Bronchial epithelial cell (primary cell): ENCODE measurements around the gene SLC16A3. TPM values are rescaled to one million over a fixed set of nuclear protein-coding genes. Genes with fewer than 3 reads are reported as not detected.
A peak's percentile ranks its signal among the peaks of the same experiment; 100 is the strongest.
"Not testable (repeated sequence)": the region's sequence is repeated elsewhere in the genome, so short reads cannot be mapped to it uniquely, and the experiment has no call there.

Source experiments
- DNase-seq: peaks from one replicate; pipeline ENCODE4 v3.0.0-alpha.2; 2010; ENCODE audit warnings: low read depth
- FAIRE-seq: peaks from 2 replicates; lab custom pipeline; 2011; peaks lifted over from hg19 to GRCh38; lab: Jason Lieb, UNC
- H3K27me3 ChIP-seq: 2 replicates; pipeline ENCODE4 v1.5.1; 2011; ENCODE audit warnings: low read length; ENCODE audit not compliant: control insufficient read depth, insufficient read depth
- H3K36me3 ChIP-seq: 2 replicates; pipeline ENCODE4 v1.5.1; 2011; ENCODE audit warnings: low read length; ENCODE audit not compliant: control insufficient read depth, insufficient read depth
- H3K4me3 ChIP-seq: 2 replicates; pipeline ENCODE4 v1.5.1; 2011; ENCODE audit warnings: mild to moderate bottlenecking, low read depth, low read length, control low read depth
- total RNA-seq: library from RNA; depleted of rRNA; stranded (reverse); fragments of >200 nt; gene quantifications from 2 replicates; pipeline ENCODE4 v1.2.1, GENCODE V29; 2014
- TF ChIP-seq, protein P1 (sequence below): IDR thresholded peaks from 2 replicates; pipeline ENCODE4 v1.5.1; 2011; ENCODE audit warnings: mild to moderate bottlenecking, moderate library complexity, low read length, control low read depth, inconsistent platforms; ENCODE audit not compliant: insufficient read depth, severe bottlenecking

Gene SLC16A3
- total RNA-seq, 1 donor from 2014 or later = 162 TPM

DNA sequence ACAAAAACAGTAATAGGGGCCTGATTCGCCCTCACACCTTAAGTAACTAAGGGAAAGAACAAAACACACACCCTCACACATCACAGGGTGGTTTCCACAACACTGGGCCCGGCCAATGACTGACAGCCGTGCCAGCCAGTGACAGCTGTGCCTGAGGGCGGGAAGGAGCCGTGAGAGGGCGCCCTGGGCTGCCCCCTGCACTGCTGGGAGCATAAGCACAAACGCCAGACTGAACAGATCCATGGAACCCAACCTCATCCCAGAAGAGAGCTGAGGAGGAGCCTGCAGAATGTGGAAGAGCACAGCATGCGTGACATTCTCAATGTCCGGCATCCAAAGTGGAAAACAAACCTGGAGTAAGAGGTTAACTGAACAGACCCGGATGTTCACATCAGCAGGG lies 28.6 kb downstream of the SLC16A3 start:
- DNase-seq = peak; percentile 22
- H3K4me3 ChIP-seq = no peak overlapping the region
- no peaks in the 10 kb centered on the region for H3K27me3 ChIP-seq
- FAIRE-seq = no peak
- TF ChIP-seq, protein P1, sequence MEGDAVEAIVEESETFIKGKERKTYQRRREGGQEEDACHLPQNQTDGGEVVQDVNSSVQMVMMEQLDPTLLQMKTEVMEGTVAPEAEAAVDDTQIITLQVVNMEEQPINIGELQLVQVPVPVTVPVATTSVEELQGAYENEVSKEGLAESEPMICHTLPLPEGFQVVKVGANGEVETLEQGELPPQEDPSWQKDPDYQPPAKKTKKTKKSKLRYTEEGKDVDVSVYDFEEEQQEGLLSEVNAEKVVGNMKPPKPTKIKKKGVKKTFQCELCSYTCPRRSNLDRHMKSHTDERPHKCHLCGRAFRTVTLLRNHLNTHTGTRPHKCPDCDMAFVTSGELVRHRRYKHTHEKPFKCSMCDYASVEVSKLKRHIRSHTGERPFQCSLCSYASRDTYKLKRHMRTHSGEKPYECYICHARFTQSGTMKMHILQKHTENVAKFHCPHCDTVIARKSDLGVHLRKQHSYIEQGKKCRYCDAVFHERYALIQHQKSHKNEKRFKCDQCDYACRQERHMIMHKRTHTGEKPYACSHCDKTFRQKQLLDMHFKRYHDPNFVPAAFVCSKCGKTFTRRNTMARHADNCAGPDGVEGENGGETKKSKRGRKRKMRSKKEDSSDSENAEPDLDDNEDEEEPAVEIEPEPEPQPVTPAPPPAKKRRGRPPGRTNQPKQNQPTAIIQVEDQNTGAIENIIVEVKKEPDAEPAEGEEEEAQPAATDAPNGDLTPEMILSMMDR = no peak
- peaks cover 55% of the 10 kb centered on the region for H3K36me3 ChIP-seq

- Histone ChIP-seq H3K27me3 (no peaks in the 10 kb centered on the region), H3K4me3 (no peak overlapping the region), H3K36me3 (peaks cover 51% of the 10 kb centered on the region)
- FAIRE-seq (no peak), DNase-seq (no peak)
- TF ChIP-seq, protein P1 = no peak
These were observed 29.7 kb downstream of the SLC16A3 start for GRCh38 chr17:82258555-82258954.

- not testable (repeated sequence) for DNase-seq, H3K27me3 ChIP-seq, H3K4me3 ChIP-seq
- H3K36me3 ChIP-seq = peaks cover 58% of the 10 kb centered on the region
- peak; percentile 85 for FAIRE-seq
These were observed 31.4 kb downstream of the SLC16A3 start for GRCh38 chr17:82259972-82260961.

GRCh38 chr17:82262344-82262743 lies 33.5 kb downstream of the SLC16A3 start:
- DNase-seq (no peak), FAIRE-seq (no peak)
- H3K27me3 ChIP-seq = no peaks in the 10 kb centered on the region
- TF ChIP-seq, protein P1 = no peak
- H3K36me3 ChIP-seq = peaks cover 61% of the 10 kb centered on the region
- no peak overlapping the region for H3K4me3 ChIP-seq

GRCh38 chr17:82263641-82264040 lies 34.8 kb downstream of the SLC16A3 start:
- TF ChIP-seq, protein P1 = no peak
- FAIRE-seq (no peak), DNase-seq (no peak)
- no peaks in the 10 kb centered on the region for H3K27me3 ChIP-seq
- peaks cover 54% of the 10 kb centered on the region for H3K36me3 ChIP-seq
- H3K4me3 ChIP-seq = no peak overlapping the region

GRCh38 chr17:82266142-82266541 lies 37.3 kb downstream of the SLC16A3 start:
- no peak overlapping the region for H3K4me3 ChIP-seq
- FAIRE-seq (no peak), DNase-seq (no peak)
- peaks cover 44% of the 10 kb centered on the region for H3K36me3 ChIP-seq
- no peaks in the 10 kb centered on the region for H3K27me3 ChIP-seq
- TF ChIP-seq, protein P1 = no peak
